Thoracic aorta (tissue), 2 donors: ENCODE data around the gene NDUFS8. TPM values are rescaled to one million over a fixed set of nuclear protein-coding genes. Genes with fewer than 3 reads are reported as not detected.

Experiments used
- ATAC-seq: fragments of 150-250 bp; one replicate; pipeline ENCODE4 v1.8.0; 2017; ENCODE audit warnings: low read depth; ENCODE audit not compliant: insufficient number of reproducible peaks, low FRiP score
- DNase-seq: peaks from one replicate; pipeline ENCODE4 v3.0.0-alpha.2; 2020; ENCODE audit warnings: low spot score
- H3K27ac ChIP-seq, 2 donors: fragments of 200-600 bp; sonication (generic); 1 replicate in 1 of 2; 2 replicates in 1 of 2; pipeline ENCODE4 v1.5.1; 2016; ENCODE audit warnings: mild to moderate bottlenecking in 2 of 2, moderate library complexity in 2 of 2
- H3K27me3 ChIP-seq: fragments of 200-600 bp; sonication (generic); replicated peaks from 2 replicates; pipeline ENCODE4 v1.6.0; 2016; ENCODE audit warnings: mild to moderate bottlenecking; ENCODE audit not compliant: insufficient read depth
- H3K36me3 ChIP-seq: fragments of 200-600 bp; sonication (generic); one replicate; pipeline ENCODE4 v1.5.1; 2016
- H3K4me1 ChIP-seq, 2 donors: fragments of 200-600 bp; sonication (generic); 1 replicate in 1 of 2; 2 replicates in 1 of 2; pipeline versions ENCODE4 v1.5.1 to v1.6.0; 2016; ENCODE audit warnings: low read depth in 2 of 2, mild to moderate bottlenecking in 1 of 2; ENCODE audit not compliant: control insufficient read depth in 1 of 2
- H3K4me3 ChIP-seq: fragments of 200-600 bp; sonication (generic); 2 replicates; pipeline ENCODE4 v1.5.1; 2016; ENCODE audit warnings: mild to moderate bottlenecking
- H3K9me3 ChIP-seq: fragments of 200-600 bp; sonication (generic); 2 replicates; pipeline ENCODE4 v1.5.1; 2016
- total RNA-seq, 2 donors: library from RNA; depleted of rRNA; stranded (reverse); fragments of >200 nt; gene quantifications; one replicate each; pipeline versions ENCODE4 v1.1.0 to v1.2.3, GENCODE V29; 2016
- TF ChIP-seq, protein P1 (sequence below): fragments of 200-600 bp; sonication (generic); IDR thresholded peaks from one replicate; pipeline ENCODE4 v1.5.1; 2019; ENCODE audit warnings: antibody characterized with exemption

NDUFS8 gene
- total RNA-seq, 2 donors from 2014 or later: 85.8 to 96.5 TPM

DNA sequence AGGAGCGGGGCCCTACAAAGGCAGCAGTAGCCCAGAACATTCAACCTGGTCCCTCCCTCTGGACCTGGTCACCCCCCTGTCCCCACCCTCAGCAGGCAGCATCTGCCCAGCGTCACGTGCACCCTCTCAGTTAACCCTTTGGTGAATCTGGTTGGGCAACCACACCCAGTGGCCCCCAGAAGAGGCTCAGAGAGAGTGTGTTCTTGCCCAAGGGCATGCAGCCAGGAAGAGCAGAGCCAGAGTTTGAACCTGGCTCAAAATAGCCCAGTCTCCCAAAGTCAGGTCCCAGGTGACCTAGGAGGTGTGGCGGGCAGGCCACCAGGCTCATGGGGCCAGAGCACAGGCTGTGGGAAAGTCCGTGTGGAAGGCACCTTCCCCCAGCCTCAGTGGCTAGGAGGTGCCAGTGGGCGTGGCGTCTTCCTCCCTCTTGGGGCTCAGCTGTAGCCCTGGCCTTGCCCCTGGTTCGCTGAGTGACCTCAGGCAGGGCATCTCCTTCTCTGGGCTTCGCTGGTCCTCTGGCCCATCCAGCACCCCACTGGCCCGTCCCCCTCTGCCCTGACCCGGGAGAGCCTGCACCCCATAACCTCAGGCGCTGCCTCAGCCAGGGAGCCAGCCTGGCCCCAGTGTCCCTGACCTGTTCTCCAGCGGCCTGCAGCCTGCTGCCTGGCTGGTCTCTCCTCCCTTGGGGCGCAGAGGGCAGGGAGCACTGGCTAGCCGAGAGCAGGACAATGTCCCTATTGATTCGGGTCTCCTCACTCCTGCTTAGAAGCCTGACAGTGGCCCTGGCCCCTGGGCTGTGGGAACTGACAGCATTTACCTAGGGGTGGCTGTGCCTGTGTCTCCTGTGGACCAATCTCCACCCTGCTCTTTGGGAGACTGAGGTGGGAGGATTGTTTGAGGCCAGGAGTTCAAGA, 13.3 kb upstream of the NDUFS8 start:
- Histone ChIP-seq H3K27me3 (no peaks in the 10 kb centered on the region), H3K27ac (no peak overlapping the region), H3K4me1 (peaks cover 0 to 3% of the 10 kb centered on the region in 2 donors), H3K36me3 (no peaks in the 10 kb centered on the region), H3K4me3 (no peak overlapping the region), H3K9me3 (no peaks in the 10 kb centered on the region)
- ATAC-seq (no peak), DNase-seq (no peak)
- TF ChIP-seq, protein P1, sequence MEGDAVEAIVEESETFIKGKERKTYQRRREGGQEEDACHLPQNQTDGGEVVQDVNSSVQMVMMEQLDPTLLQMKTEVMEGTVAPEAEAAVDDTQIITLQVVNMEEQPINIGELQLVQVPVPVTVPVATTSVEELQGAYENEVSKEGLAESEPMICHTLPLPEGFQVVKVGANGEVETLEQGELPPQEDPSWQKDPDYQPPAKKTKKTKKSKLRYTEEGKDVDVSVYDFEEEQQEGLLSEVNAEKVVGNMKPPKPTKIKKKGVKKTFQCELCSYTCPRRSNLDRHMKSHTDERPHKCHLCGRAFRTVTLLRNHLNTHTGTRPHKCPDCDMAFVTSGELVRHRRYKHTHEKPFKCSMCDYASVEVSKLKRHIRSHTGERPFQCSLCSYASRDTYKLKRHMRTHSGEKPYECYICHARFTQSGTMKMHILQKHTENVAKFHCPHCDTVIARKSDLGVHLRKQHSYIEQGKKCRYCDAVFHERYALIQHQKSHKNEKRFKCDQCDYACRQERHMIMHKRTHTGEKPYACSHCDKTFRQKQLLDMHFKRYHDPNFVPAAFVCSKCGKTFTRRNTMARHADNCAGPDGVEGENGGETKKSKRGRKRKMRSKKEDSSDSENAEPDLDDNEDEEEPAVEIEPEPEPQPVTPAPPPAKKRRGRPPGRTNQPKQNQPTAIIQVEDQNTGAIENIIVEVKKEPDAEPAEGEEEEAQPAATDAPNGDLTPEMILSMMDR: no peak

DNA sequence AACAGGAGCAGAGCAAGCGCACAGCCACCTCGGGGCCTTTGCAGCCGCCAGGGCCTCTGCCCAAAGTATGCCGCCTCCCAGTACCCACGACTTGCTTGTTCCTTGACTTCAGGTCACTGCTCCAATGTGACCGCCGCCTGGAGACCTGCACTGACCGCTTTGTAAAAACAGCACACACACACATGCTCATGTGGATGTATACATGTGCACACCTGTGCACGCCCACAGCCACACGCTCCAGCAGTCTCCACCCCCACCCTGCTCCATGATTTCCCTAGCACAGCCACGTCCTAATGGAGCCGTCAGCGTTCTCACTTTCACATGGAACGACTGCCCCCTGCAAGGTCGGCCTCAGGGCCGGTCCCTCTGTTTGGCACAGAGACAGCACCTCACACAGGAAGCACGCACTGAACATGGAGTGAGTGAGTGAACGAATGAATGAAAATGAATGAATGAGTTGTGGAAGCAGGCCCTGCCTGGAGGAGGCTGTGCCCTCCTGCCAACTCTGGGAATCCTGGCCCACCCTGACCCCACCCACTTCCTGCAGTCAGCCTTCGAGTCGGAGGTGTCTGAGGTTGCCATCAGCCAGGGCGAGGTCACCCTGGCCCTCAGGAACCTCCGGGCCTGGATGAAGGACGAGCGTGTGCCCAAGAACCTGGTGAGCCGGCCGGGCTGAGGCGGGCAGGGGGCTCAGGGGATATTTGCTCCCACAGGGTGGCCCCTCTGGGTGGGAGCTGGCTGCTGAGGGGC, 12.3 kb upstream of the NDUFS8 start:
- ATAC-seq (no peak), DNase-seq (no peak)
- no peaks in the 10 kb centered on the region for H3K4me1 ChIP-seq
- no peaks in the 10 kb centered on the region for H3K9me3 ChIP-seq
- H3K27ac ChIP-seq: no peak overlapping the region
- no peaks in the 10 kb centered on the region for H3K27me3 ChIP-seq
- H3K36me3 ChIP-seq: no peaks in the 10 kb centered on the region
- no peak overlapping the region for H3K4me3 ChIP-seq
- TF ChIP-seq, protein P1: no peak

DNA sequence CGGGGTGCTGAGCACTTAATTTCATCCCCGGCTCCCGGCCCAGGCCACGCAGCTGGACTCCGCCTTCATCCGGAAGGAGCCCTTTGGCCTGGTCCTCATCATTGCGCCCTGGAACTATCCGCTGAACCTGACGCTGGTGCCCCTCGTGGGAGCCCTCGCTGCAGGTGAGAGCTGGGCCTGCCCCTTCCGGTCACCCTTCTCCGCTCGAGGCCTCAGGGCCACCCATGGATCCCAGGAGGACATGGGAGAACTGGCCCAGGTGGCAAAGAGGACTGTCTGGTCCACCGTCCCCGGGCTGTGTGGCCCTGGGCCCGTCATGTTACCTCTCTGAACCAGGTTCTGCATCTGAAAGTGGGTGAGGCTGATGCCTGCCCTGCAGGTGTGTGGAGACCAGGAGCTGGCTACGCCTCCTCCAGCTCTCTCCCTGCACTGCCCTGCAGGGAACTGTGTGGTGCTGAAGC, 11.7 kb upstream of the NDUFS8 start:
- H3K36me3 ChIP-seq: no peaks in the 10 kb centered on the region
- no peak overlapping the region for H3K27ac ChIP-seq
- no peak for DNase-seq
- H3K27me3 ChIP-seq: no peaks in the 10 kb centered on the region
- no peak overlapping the region for H3K4me3 ChIP-seq
- no peaks in the 10 kb centered on the region for H3K4me1 ChIP-seq
- H3K9me3 ChIP-seq: no peaks in the 10 kb centered on the region
- no peak for ATAC-seq
- TF ChIP-seq, protein P1: no peak

DNA sequence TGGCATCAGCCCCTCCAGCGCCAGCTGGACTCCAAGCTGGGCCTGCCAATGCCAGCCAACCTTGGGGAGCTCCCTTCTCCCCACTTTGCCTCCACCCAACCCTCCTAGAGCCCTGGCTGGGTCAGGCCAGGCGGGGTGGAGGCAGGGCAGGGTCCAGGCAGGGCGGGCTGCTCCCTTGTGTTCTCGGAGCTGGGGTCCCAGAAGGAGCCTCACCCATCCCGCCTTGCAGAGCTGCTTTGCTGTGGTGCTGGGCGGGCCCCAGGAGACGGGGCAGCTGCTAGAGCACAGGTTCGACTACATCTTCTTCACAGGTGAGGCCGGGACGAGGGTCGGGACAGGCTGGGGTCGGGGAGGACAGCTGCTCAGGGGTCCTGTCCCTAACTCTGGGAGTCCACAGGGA, 11.0 kb upstream of the NDUFS8 start:
- ATAC-seq (no peak), DNase-seq (no peak)
- Histone ChIP-seq H3K4me3 (no peak overlapping the region), H3K27ac (no peak overlapping the region), H3K27me3 (no peaks in the 10 kb centered on the region), H3K9me3 (no peaks in the 10 kb centered on the region), H3K4me1 (no peaks in the 10 kb centered on the region), H3K36me3 (no peaks in the 10 kb centered on the region)
- TF ChIP-seq, protein P1: no peak

DNA sequence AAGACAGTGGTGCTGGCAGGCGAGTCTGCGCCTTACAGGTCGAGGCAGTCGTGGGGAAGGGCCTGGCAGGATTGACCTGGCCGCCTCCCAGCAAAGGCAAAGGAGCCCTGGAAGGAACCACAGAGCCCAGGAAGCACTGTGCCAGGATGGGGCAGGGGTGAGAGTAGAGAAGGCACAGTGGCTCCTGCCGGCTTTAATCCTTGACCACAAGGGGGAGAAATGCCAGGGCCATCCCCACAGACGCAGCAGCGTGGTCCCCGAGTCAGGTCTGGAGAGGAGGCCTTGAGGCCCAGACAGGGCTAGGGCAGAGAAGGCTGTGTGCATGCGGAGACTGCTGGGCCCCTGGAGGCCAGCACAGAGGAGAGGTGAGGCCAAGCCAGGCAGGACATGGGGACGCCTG, 9.9 kb upstream of the NDUFS8 start:
- no peak overlapping the region for H3K27ac ChIP-seq
- ATAC-seq: no peak
- TF ChIP-seq, protein P1: no peak

More for the DNA sequence above, 9.9 kb upstream of the NDUFS8 start:
- Histone ChIP-seq H3K36me3 (no peaks in the 10 kb centered on the region), H3K9me3 (no peaks in the 10 kb centered on the region), H3K27me3 (no peaks in the 10 kb centered on the region), H3K4me1 (no peaks in the 10 kb centered on the region), H3K4me3 (no peak overlapping the region)
- DNase-seq: no peak
